GM12878 (cell line): ENCODE data around the gene CFAP107. TPM values are rescaled to one million over a fixed set of nuclear protein-coding genes. Genes with fewer than 3 reads are reported as not detected.

Experiments
- ATAC-seq: fragments of 200-7000 bp; cut with Tn5 transposase; 3 replicates; pipeline ENCODE4 v1.9.1; 2020; ENCODE audit warnings: mild to moderate bottlenecking, moderate library complexity
- BruUV-seq: library from RNA; stranded (reverse); fragments of 400-500 nt; replicated peaks from 2 replicates; lab custom pipeline; 2021; lab: Mats Ljungman, UMichigan
- CTCF ChIA-PET: fragments of 300-600 bp; sonication (Branson Sonifier 250); formaldehyde crosslinking; extraction: SDS; loops from one replicate; lab custom pipeline; 2021; ENCODE audit warnings: inconsistent platforms; lab: Yijun Ruan, JAX
- POLR2A ChIA-PET: fragments of 350-600 bp; formaldehyde crosslinking; extraction: SDS; loops from one replicate; lab custom pipeline; 2021; ENCODE audit warnings: inconsistent platforms; lab: Charles Lee
- RAD21 ChIA-PET: fragments of 300-600 bp; sonication (Branson Sonifier 250); formaldehyde crosslinking; loops from one replicate; lab custom pipeline; 2023; ENCODE audit warnings: antibody characterized with exemption; ENCODE audit not compliant: unreplicated experiment; lab: Charles Lee
- SMC1A ChIA-PET: fragments of 300-600 bp; sonication (Branson Sonifier 250); formaldehyde crosslinking; loops from one replicate; lab custom pipeline; 2023; ENCODE audit not compliant: unreplicated experiment, uncharacterized antibody; lab: Charles Lee
- DNase-seq: peaks from one replicate; pipeline ENCODE4 v3.0.0-alpha.2; 2011; ENCODE audit warnings: low read depth, low spot score
- FAIRE-seq: peaks from 3 replicates; lab custom pipeline; 2011; peaks lifted over from hg19 to GRCh38; lab: Jason Lieb, UNC
- H2AFZ ChIP-seq: 2 replicates; pipeline ENCODE4 v1.6.0; 2011; ENCODE audit warnings: low read depth, low read length, control low read depth; ENCODE audit not compliant: control insufficient read depth
- H3K27ac ChIP-seq: 2 replicates; pipeline ENCODE4 v1.5.1; 2011; ENCODE audit warnings: control low read depth; ENCODE audit not compliant: control insufficient read depth, insufficient read depth
- H3K27me3 ChIP-seq, 2 experiments: replicated peaks in 1 of 2; 2 replicates each; pipeline versions ENCODE4 v1.6.0 to v1.6.1; 2011; ENCODE audit warnings: low read length in 1 of 2; ENCODE audit not compliant: control insufficient read depth in 2 of 2, insufficient read depth in 2 of 2
- H3K36me3 ChIP-seq, 2 experiments: 2 replicates each; pipeline ENCODE4 v1.5.1; 2011; ENCODE audit warnings: low read length in 1 of 2; ENCODE audit not compliant: control insufficient read depth in 2 of 2, insufficient read depth in 2 of 2
- H3K4me1 ChIP-seq: 2 replicates; pipeline ENCODE4 v1.6.1; 2011; ENCODE audit warnings: mild to moderate bottlenecking, low read length, moderate library complexity, mixed read lengths; ENCODE audit not compliant: control insufficient read depth, insufficient read depth
- H3K4me2 ChIP-seq: 2 replicates; pipeline ENCODE4 v1.6.0; 2011; ENCODE audit warnings: control low read depth; ENCODE audit not compliant: control insufficient read depth, insufficient read depth
- H3K4me3 ChIP-seq: fragments of 200-600 bp; sonication (generic); 2 replicates; pipeline ENCODE4 v1.5.1; 2016
- H3K79me2 ChIP-seq: 2 replicates; pipeline ENCODE4 v1.6.0; 2011; ENCODE audit warnings: low read length; ENCODE audit not compliant: control insufficient read depth, insufficient read depth
- H3K9ac ChIP-seq: 2 replicates; pipeline ENCODE4 v1.8.0; 2011; ENCODE audit warnings: low read length, control low read depth, mixed read lengths; ENCODE audit not compliant: control insufficient read depth, insufficient read depth
- H3K9me3 ChIP-seq: replicated peaks from 3 replicates; pipeline ENCODE4 v1.5.1; 2011; ENCODE audit warnings: mild to moderate bottlenecking, low read length; ENCODE audit not compliant: control insufficient read depth, insufficient read depth
- H4K20me1 ChIP-seq: 2 replicates; pipeline ENCODE4 v1.6.0; 2011; ENCODE audit not compliant: control insufficient read depth, insufficient read depth
- ATF7 ChIP-seq: fragments of 450-650 bp; IDR thresholded peaks from 2 replicates; pipeline ENCODE4 v1.6.1; 2016; ENCODE audit warnings: low read depth, mild to moderate bottlenecking
- CEBPB ChIP-seq, 2 experiments: fragments of 150-350 bp in 1 of 2; IDR thresholded peaks; 2 replicates each; pipeline ENCODE4 v1.6.1; 2012 to 2014; ENCODE audit warnings: low read depth in 2 of 2, low read length in 2 of 2, borderline replicate concordance in 1 of 2, inconsistent platforms in 1 of 2
- GABPA ChIP-seq: IDR thresholded peaks from 2 replicates; pipeline ENCODE4 v1.6.1; 2014; ENCODE audit warnings: antibody characterized with exemption, low read depth, mild to moderate bottlenecking, inconsistent platforms
- IKZF1 ChIP-seq: fragments of 450-650 bp; conservative IDR thresholded peaks from 2 replicates; pipeline ENCODE4 v1.6.1; 2017; ENCODE audit warnings: antibody characterized with exemption, mild to moderate bottlenecking
- KAT2A ChIP-seq: conservative IDR thresholded peaks from 2 replicates; pipeline ENCODE4 v1.6.1; 2011; ENCODE audit warnings: low read depth, low read length; ENCODE audit not compliant: control insufficient read depth
- MXI1 ChIP-seq: fragments of 150-350 bp; IDR thresholded peaks from 2 replicates; pipeline ENCODE4 v1.6.1; 2011; ENCODE audit warnings: low read depth, mild to moderate bottlenecking, inconsistent platforms, low read length, improper control_type of control experiment
- NFYA ChIP-seq: IDR thresholded peaks from 2 replicates; pipeline ENCODE4 v1.6.1; 2011; ENCODE audit warnings: low read depth, mild to moderate bottlenecking, low read length, improper control_type of control experiment, borderline replicate concordance
- NR2F1 ChIP-seq: fragments of 450-650 bp; conservative IDR thresholded peaks from 2 replicates; pipeline ENCODE4 v1.6.1; 2017; ENCODE audit warnings: mild to moderate bottlenecking
- STAT3 ChIP-seq: IDR thresholded peaks from 2 replicates; pipeline ENCODE4 v1.6.1; 2011; ENCODE audit warnings: low read depth, low read length, improper control_type of control experiment
- TBL1XR1 ChIP-seq: IDR thresholded peaks from 2 replicates; pipeline ENCODE4 v1.6.1; 2012; ENCODE audit warnings: low read depth, low read length, improper control_type of control experiment
- WGBS: methylation state at CpG from one replicate; pipeline ENCODE4 v1.1.6; 2016; ENCODE audit warnings: low lambda C conversion rate; ENCODE audit not compliant: insufficient replicate concordance, insufficient coverage; ENCODE audit errors: missing lambda C conversion rate; 5-methylcytosine and 5-hydroxymethylcytosine counted together
- in situ Hi-C: fragments of 300-500 bp; cut with MboI; formaldehyde crosslinking; loops from 9 replicates; pipeline ENCODE4 v1.14.3; 2018; ENCODE audit warnings: mixed read lengths
- intact Hi-C: fragments of 100-400 bp; cut with micrococcal nuclease; formaldehyde crosslinking; loops from one replicate; pipeline ENCODE4 v1.14.2; 2022; ENCODE audit not compliant: unreplicated experiment
- polyA plus RNA-seq, 11 experiments: library from polyadenylated mRNA; depleted of rRNA in 4 of 11; unstranded in 6 of 11; stranded (reverse) in 5 of 11; fragments of >200 nt; fragmentation: Nextera tagmentation in 4 of 11; fragmentation: Illumina TruSeq in 1 of 11; extraction: Ambion mirVana in 4 of 11; extraction: Trizol in 1 of 11; gene quantifications; 1 replicate in 1 of 11; 2 replicates in 10 of 11; pipeline versions ENCODE4 v1.2.1 to v1.2.3, GENCODE V29; 2011 to 2016; ENCODE audit warnings: inconsistent platforms in 2 of 11, missing spikeins in 2 of 11, low read depth in 1 of 11
- total RNA-seq, 4 experiments: library from RNA; depleted of rRNA in 3 of 4; stranded (reverse); fragments of >200 nt in 3 of 4; fragmentation: Illumina TruSeq in 1 of 4; extraction: Trizol in 1 of 4; gene quantifications; 2 replicates each; pipeline versions ENCODE4 v1.2.1 to v1.2.3, GENCODE V29; 2013 to 2021
- TF ChIP-seq, protein P1 (sequence below): IDR thresholded peaks from 2 replicates; pipeline ENCODE4 v1.6.1; 2012; ENCODE audit warnings: low read depth, low read length, improper control_type of control experiment
- TF ChIP-seq, protein P2 (sequence below): fragments of 450-650 bp; IDR thresholded peaks from 2 replicates; pipeline ENCODE4 v1.6.1; 2017; ENCODE audit warnings: borderline replicate concordance

CFAP107 gene
- total and polyA plus RNA-seq, 10 of the 15 experiments (the other 5 are each of a cell fraction or from before 2014, with no cell fraction given), result not detected

DNA sequence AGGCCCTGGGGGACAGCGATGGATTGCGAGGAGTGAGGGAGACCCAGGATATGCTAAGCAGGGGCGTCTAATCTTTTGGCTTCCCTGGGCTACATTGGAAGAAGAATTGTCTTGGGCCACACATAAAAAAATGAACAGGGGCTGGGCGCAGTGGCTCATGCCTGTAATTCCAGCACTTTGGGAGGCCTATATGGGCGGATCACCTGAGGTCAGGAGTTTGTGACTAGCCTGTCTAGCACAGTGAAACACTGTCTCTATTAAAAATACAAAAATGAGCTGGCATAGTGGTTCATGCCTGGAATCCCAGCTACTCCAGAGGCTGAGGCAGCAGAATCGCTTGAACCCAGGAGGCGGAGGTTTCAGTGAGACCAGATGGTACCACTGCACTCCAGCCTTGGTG, 16.8 kb downstream of the CFAP107 start:
- ATAC-seq, result no peak
- BruUV-seq, result no TSS peak
- Histone ChIP-seq H4K20me1 (no peaks in the 10 kb centered on the region), H3K4me2 (no peak overlapping the region), H2AFZ (no peak overlapping the region), H3K27me3 (peaks cover 0 to 3% of the 10 kb centered on the region in 2 experiments; a peak in 2 of 4 replicates), H3K9me3 (no peaks in the 10 kb centered on the region), H3K79me2 (no peaks in the 10 kb centered on the region), H3K4me3 (no peak overlapping the region), H3K27ac (no peak overlapping the region), H3K9ac (no peak overlapping the region), H3K4me1 (no peaks in the 10 kb centered on the region), H3K36me3 (no peaks in the 10 kb centered on the region)
- FAIRE-seq, result no peak
- intact Hi-C loops (no loop called here), in situ Hi-C loops (no loop called here)
- ChIA-PET SMC1A (no interaction called here), RAD21 (no interaction called here), CTCF (no interaction called here), POLR2A (no interaction called here)
- TF ChIP-seq NR2F1, result no peak
- TF ChIP-seq TBL1XR1, result no peak
- TF ChIP-seq IKZF1, result no peak
- TF ChIP-seq, protein P1, sequence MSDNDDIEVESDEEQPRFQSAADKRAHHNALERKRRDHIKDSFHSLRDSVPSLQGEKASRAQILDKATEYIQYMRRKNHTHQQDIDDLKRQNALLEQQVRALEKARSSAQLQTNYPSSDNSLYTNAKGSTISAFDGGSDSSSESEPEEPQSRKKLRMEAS, result no peak
- TF ChIP-seq GABPA, result no peak
- TF ChIP-seq KAT2A, result no peak
- TF ChIP-seq STAT3, result no peak
- TF ChIP-seq MXI1, result no peak
- TF ChIP-seq CEBPB (IDR thresholded peaks at IDR 0.05; ENCODE audit: borderline replicate concordance in 1 of 2, low read depth in 2 of 2, low read length in 2 of 2), result no peak
- TF ChIP-seq, protein P2, sequence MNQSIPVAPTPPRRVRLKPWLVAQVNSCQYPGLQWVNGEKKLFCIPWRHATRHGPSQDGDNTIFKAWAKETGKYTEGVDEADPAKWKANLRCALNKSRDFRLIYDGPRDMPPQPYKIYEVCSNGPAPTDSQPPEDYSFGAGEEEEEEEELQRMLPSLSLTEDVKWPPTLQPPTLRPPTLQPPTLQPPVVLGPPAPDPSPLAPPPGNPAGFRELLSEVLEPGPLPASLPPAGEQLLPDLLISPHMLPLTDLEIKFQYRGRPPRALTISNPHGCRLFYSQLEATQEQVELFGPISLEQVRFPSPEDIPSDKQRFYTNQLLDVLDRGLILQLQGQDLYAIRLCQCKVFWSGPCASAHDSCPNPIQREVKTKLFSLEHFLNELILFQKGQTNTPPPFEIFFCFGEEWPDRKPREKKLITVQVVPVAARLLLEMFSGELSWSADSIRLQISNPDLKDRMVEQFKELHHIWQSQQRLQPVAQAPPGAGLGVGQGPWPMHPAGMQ, result no peak
- TF ChIP-seq NFYA, result no peak
- no peak for TF ChIP-seq ATF7
- WGBS, result 16% methylated on average over 7 of the region's 7 CpGs
- DNase-seq, result no peak
